HG02884 (cell line): ENCODE measurements around the gene PTTG2.
"Not testable (repeated sequence)": the region's sequence is repeated elsewhere in the genome, so short reads cannot be mapped to it uniquely, and the experiment has no call there.

ENCODE experiments used
- ATAC-seq: cut with Tn5 transposase; IDR thresholded peaks from one replicate; pipeline ENCODE4 v1.9.1; 2021; ENCODE audit warnings: mild to moderate bottlenecking, moderate library complexity; ENCODE audit not compliant: unreplicated experiment

The PTTG2 gene

DNA sequence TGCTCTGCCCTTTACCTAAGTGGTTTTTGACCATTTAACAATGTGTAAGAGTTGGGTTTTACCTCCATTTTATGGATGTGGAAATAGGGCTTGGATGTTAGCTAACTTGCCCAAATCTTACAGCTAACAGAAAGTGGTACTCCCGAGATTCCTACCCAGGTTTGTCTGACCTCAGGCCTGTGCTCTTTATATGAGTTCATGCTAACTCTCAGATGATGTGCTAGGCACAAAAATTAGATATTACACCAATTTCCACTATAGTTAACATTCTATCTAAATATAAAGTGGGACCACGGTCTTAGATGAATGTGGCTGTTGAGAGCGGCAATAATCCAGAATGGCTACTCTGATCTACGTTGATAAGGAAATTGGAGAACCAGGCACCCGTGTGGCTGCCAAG is at the start of gene PTTG2:
Gene PTTG2 (plus strand): TSS at position 301 of the 400 bp plus-strand sequence. CDS start 37 bp downstream, at position 338.
- no peak for ATAC-seq

DNA sequence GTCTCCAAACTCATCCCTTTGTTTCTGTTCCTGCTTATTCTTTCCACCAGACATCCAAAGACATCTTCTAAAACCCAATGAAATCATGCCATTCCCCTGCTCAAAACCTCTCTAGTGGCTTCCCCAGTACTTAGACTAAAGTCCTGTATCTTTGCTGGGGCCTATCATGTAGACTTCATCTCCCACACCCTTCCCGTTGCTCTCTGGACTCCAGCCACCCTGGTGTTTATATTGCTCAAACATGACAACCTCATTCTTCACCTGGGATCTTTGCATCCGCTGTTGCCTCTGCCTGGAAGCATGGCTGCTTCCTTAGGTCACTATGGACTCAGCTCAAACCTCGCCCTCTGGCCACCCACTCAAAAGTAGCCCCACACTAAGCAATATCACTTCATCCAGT is 45.7 kb upstream of the PTTG2 start:
- no peak for ATAC-seq

GRCh38 chr4:37917388-37917787 is 42.8 kb upstream of the PTTG2 start:
- ATAC-seq: no peak

DNA sequence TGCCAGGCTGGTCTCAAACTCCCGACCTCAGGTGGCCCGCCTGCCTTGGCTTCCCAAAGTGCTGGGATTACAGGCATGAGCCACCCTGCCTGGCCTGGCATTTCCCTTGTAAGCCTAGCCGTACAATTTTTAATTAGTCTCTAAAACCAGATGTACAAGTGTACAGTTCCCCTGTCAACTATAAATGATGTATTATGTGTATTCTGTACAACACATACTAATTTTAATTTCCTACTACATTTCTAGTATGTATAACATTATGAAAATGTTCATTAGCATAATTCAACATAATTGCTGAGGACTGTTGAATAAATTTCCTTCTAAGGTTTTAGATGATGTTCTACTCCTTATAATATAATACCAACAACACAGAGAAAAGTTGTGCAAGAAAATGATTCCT is 41.5 kb upstream of the PTTG2 start:
- ATAC-seq: no peak

DNA sequence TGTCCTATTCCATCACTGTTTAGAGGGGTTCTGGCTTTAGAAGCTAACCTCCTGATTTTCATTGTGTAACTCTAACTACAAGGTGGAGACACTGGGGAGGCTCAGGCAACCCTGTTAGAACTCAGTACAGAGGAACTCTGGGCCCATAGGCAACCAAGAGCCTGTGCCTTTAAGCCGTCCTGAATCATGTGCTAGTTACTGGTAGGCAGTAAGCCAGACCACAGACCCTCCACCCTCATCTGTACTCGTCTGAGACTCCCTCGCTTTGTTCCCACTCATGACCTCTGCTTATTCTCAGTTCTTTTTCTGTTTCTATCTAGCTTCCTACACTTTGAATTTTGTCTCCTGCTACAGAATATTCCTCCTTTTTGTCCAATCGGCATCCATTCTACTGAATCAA is 37.9 kb upstream of the PTTG2 start:
- ATAC-seq: no peak

GRCh38 chr4:37923089-37923488 is 37.1 kb upstream of the PTTG2 start:
- ATAC-seq: not testable (repeated sequence)

DNA sequence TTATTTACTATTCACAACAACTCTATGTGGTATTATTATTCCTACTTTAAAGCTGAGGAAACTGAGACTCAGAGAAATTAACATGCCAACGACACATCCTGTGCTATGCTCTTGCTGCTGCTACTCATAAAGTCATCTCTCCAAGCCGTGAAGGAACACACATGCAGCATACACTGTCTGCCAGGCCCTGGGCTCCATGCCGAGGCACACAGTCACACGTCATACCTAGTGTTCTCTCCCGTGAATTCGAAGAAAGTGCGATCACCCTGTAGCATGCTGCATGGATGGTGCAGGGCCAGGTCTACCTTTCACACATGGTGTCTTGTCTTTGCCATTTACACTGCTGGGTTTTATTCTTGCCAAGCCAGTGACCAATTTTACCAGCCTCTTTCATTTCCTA is 35.3 kb upstream of the PTTG2 start:
- no peak for ATAC-seq

- ATAC-seq: no peak
Observed at GRCh38 chr4:37927434-37927833, 32.8 kb upstream of the PTTG2 start.

- no peak for ATAC-seq
Observed at GRCh38 chr4:37928426-37929416, 31.5 kb upstream of the PTTG2 start.

DNA sequence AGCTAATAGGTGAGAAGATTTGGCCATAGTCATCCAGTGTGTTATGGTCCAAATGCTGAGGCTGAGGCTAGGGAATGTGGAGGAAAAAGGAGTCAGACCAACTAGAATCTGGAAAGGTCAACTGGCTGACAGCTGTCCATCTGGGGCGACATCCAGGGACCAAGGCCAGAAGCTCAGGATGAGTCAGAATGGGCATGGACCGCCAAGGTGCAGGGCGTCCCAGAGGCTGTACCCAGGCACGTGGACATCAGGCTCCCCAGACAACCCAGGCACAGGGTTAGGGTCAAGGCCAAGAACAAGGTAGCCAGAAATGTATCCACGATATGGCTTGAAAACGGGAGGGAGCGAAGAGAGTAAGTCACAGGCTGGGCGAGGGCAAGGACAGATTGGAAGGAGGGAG is 26.1 kb upstream of the PTTG2 start:
- ATAC-seq: no peak

GRCh38 chr4:37934609-37935008 is 25.6 kb upstream of the PTTG2 start:
- no peak for ATAC-seq

- ATAC-seq: no peak
Observed at GRCh38 chr4:37935026-37935425, 25.2 kb upstream of the PTTG2 start.

DNA sequence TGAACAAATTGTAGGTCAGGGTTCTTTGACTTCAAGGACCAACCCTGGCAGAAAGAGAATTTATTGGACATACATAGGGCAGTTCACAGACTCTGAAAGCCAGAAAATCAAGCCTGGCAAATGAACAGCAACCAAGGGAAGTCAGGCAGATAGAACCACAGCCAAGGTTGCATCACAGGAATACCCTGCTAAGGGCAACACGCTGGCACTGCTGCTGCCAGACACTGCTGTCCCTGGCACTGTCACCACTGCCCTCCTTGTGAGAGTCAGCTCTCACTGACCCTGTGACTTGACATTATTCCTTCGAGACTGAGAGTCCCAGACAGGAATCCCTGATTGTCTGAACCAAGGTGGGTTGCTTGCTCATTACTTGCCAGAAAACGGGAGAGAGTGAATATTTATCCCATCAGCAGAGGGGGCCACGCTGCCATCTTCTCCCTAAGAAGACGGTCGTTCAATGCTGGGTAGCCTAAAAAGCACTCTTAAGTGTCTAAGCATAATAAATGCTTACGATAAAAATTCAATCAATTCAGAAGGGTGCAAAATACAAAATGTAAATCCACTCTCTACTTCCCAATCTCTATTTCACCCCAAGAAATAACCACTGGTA is 23.2 kb upstream of the PTTG2 start:
- no peak for ATAC-seq

DNA sequence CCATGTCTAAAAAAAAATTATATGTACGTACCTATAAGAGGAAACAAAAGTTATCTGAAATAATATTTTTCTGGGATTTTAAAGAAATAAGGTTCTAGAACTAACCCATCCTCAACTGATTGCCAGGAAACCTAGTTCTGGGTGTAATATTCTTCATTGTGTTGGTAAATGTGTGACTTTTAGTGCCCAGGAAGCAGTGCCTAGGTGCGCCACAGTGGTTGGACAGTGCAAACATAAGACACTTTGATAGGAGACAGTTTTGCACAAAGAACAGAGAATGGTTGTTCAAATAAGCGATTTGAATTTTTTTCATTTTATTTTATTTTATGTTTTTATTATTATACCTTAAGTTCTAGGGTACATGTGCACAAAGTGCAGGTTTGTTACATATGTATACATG is 22.0 kb upstream of the PTTG2 start:
- ATAC-seq: no peak

DNA sequence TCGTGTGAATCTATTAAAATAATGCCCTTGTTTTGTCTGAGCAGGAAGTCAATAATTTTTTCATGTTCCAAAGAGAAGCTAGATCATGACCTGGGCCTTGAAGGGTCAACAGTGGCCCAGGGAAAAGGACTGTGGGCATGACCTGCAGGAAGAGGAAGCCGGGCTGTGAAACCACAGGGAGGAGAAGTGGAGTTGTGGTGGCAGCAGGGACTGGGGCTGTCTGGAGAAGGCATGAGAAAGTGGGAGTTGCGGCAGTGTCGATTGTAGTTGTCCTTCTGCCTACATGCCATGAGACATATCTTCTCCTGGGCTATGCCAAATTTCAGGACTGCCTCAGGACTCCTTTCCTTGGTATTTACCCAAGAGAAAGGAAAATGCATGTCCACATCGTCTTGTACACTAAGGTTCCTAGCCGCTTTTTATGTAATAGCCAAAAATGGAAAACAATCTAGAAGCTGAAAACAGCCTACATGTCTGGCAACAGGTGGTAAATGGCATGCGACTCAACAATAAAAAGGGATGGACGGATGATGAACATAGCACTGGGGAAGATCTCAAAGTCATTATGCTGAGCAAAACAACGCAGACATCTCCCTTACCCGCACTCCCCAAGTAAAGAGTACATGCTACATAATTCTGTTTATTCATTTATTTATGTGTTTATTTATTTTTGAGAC is 13.6 kb upstream of the PTTG2 start:
- no peak for ATAC-seq

DNA sequence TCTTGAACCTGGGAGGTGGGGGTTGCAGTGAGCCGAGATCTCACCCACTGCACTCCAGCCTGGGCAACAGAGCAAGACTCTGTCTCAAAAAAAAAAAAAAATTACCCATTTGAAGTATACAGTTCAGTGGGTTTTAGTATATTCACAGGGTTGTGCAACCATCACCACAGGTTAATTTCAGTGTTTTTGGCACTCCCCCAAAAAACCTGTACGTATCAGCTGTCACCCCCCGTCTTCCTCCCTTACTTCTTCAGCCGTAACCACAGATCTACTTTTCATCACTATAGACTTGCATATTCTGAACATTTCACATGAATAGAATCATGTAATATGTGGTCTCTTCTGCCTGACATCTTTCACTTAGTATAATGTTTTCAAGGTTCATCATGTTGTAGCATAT is 11.7 kb upstream of the PTTG2 start:
- ATAC-seq: no peak

DNA sequence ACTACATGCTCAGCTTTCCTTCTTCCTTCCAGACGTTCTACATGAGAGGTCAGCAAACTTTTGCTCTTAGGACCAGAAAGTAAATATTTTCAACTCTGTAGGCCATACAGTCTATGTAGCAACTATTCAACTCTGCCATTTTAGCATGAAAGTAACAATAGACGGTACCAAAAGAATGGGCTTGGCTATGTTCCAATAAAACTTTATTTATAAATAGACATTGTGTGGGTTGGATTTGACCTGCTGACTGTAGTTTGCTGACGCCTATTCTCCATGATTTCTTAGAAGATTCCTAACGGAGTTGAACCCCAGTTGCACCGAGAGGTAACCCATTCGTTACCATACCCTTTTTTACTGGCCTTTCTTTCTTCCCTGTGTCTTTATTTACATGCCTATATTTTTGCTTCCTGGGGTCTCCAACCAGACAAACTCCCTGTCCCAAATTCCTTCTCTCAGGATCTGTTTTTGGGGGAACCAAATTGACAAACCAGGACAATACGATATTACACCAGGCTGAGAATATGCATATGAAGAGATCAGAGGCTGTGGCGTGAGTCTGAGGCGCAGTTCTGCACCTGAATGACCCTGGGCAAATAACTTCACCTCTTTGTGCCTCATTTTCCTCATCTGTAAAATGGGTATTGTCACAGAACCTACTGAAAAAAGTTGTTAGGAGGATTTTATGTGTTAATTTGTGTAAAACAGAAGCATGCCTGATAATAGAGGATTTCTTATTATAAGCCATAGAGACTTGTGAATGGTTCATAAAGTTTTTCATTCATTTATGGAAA is 10.4 kb upstream of the PTTG2 start:
- no peak for ATAC-seq

DNA sequence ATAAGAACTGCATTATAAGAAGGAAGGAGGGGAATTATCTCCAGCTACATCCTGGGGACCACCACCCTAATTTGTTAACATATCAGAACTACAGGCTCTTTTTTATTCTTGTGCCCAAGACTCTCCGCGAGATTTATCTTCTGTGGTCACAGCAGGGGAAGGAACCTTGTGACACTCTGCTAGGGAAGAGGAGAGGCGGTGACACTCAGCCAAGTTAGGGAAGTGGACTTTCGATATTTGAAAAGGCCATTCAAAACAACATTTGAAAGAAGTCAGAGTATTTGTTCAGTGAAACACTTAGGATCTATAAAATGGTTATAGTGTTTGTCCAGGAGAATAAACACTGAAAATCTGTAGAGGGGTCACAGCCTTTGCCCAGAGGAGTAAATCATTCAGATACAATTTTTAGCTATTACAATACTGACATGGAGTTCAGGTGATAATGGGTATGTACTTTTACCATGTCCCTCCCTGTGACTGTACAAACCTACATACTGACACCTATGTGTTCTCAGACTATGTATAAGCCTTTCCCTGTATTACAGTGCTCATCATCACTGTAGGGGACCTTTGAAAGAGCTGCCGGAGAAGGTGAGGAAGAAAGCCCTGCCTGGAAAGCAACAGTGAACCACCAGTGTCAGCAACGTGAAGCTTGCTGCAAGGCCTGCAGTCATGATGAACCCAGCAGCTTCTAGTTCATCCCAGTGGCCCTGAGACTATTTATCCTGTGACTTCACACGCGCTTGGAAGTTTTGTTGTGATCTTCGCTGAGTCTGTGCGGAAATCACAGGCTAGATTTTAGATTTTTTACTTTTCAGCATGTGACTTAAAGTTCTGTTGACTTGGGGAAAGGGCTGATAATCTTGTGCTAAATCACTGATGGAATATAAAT is 8.5 kb upstream of the PTTG2 start:
- no peak for ATAC-seq

DNA sequence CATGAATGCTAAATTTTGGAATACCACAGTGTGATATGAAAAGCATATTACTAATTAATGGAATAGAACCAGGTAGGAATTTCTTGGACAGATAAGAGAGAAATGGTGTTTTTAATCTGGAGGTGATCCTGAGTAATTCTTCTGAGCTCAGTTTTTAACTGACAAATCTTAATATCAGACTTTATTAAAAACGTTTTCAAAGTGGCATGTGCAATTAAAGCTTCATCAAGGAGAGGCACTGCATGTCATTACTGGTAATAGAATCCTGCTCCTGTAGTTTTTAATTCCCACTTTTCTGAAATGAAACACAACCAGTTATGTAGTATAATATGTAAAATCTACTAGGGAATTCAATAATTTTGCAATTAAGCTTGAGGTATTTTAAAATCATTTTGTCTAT is 7.0 kb upstream of the PTTG2 start:
- ATAC-seq: no peak
